HL-60 (cell line): ENCODE data around the gene NIBAN1.

ENCODE experiments used
- DNase-seq, 2 experiments: peaks; one replicate each; pipeline ENCODE4 v3.0.0-alpha.2; 2010 to 2020; ENCODE audit warnings: low read depth in 1 of 2, low spot score in 1 of 2
- H3K27ac ChIP-seq: fragments of 250-450 bp; sonication (Bioruptor Pico); replicated peaks from 2 replicates; pipeline ENCODE4 v1.5.1; 2020; ENCODE audit warnings: mild to moderate bottlenecking, moderate library complexity
- H3K27me3 ChIP-seq: fragments of 250-450 bp; sonication (Bioruptor Pico); 2 replicates; pipeline ENCODE4 v1.5.1; 2021; ENCODE audit warnings: mild to moderate bottlenecking, moderate library complexity; ENCODE audit not compliant: insufficient read depth, poor library complexity, severe bottlenecking
- H3K4me3 ChIP-seq: replicated peaks from 2 replicates; pipeline ENCODE4 v1.5.1; 2011; ENCODE audit warnings: mild to moderate bottlenecking, control low read depth, low read length; ENCODE audit not compliant: insufficient read depth
- CTCF ChIP-seq: IDR thresholded peaks from one replicate; pipeline ENCODE4 v1.5.1; 2011; ENCODE audit warnings: low read length, control low read depth, inconsistent platforms; ENCODE audit not compliant: insufficient read depth
- GABPA ChIP-seq: IDR thresholded peaks from 2 replicates; pipeline ENCODE4 v1.6.1; 2012; ENCODE audit warnings: low read depth
- POLR2AphosphoS5 ChIP-seq: IDR thresholded peaks from 2 replicates; pipeline ENCODE4 v1.6.1; 2012; ENCODE audit warnings: low read depth
- REST ChIP-seq: IDR thresholded peaks from 2 replicates; pipeline ENCODE4 v1.6.1; 2012; ENCODE audit warnings: low read depth; ENCODE audit not compliant: insufficient replicate concordance
- SPI1 ChIP-seq: IDR thresholded peaks from 2 replicates; pipeline ENCODE4 v1.6.1; 2012; ENCODE audit warnings: low read depth, mild to moderate bottlenecking, borderline replicate concordance

Gene NIBAN1

DNA sequence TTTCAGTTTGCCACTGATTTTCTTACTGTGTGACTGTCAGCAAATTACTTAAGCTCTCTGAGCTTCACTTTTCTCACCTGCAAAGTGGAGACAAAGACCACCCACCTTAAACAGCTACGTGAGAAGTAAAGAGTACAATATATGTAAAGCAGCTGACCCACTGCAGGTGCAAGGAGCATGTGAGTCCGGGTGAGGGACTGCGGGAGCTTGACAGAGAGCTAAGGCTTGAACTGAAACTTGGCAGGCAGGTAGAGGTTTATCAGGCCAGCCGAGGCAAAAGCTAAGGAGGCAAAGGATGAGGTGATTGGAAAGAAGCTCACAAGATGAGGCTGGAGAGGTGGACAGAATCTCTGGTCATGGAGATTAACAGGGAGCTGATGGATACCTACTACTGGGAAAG is 36.6 kb downstream of the NIBAN1 start:
- H3K4me3 ChIP-seq = no peak overlapping the region
- no peak for DNase-seq
- TF ChIP-seq SPI1 (no peak), GABPA (no peak), CTCF (no peak), POLR2AphosphoS5 (no peak), REST (no peak)
- no peaks in the 10 kb centered on the region for H3K27me3 ChIP-seq
- no peak overlapping the region for H3K27ac ChIP-seq

DNA sequence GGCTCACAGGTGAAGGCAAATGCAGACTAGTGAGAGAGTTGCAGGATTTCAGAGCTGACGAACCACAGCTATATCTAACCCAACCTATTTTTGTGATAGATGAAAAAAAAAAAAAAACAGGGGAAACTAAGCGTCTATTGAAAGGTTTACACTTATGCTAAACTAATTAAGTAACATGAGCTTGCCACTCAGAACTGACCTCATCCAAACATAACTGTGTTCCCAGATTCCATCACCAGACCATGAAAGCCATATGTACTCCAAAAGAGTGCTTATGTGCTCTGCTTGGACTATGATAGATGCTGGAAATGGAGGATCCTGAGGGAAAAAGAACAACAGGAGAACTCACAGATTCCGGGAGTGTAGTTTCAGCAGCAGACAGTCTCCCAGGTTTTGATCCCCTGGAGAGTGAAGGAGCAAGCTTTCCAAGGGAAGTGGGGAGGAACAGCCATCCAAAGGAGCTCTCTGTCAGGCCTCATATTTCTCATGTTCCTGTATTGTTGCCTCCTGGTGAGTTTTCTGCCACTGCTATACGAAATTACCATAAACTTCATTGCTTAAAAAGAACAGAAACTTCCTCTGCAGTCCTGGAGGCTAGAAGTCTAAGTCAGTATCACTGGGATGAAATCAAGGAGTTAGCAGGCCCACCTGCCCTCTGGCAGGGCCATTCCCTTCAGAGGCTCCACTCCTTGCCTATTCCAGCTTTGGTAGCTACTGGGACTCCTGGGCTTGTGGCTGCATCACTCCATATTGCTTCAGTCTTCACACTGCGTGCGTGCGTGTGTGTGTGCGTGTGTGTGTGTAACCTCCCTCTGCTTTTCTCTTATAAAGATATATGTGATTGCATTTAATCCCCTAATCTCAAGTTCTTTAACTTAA is 38.1 kb downstream of the NIBAN1 start:
- Histone ChIP-seq H3K4me3 (no peak overlapping the region), H3K27ac (no peak overlapping the region), H3K27me3 (no peaks in the 10 kb centered on the region)
- DNase-seq = no peak
- no peak for TF ChIP-seq POLR2AphosphoS5
- TF ChIP-seq REST = no peak
- no peak for TF ChIP-seq SPI1
- TF ChIP-seq CTCF = no peak
- no peak for TF ChIP-seq GABPA

DNA sequence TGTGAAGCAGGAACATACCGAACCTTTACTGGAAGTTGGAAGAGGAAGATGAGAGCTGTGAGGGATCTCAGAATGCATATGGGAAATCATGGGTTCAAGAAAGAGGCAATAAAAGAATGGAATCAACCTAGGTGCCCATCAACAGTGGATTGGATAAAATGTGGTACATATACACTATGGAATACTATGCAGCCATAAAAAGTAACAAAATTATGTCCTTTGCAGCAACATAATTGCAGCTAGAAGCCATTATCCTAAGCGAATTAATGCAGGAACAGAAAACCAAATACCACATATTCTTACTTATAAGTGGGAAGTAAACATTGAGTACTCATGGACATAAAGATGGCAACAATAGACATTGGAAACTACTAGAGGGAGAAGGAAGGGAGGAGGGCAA is 40.4 kb downstream of the NIBAN1 start:
- TF ChIP-seq GABPA (no peak), POLR2AphosphoS5 (no peak), REST (no peak), CTCF (no peak), SPI1 (no peak)
- Histone ChIP-seq H3K4me3 (no peak overlapping the region), H3K27ac (no peak overlapping the region), H3K27me3 (no peaks in the 10 kb centered on the region)
- DNase-seq = no peak
